Retinal pigment epithelial cell (primary cell): ENCODE results near the gene RAP1GAP.

Experiments
- DNase-seq: peaks from one replicate; pipeline ENCODE4 v3.0.0-alpha.2; 2010; ENCODE audit warnings: low read depth
- H3K4me3 ChIP-seq: 2 replicates; pipeline ENCODE4 v1.5.1; 2011; ENCODE audit warnings: mild to moderate bottlenecking, low read length, control low read depth, moderate library complexity
- TF ChIP-seq, protein P1 (sequence below): conservative IDR thresholded peaks from 2 replicates; pipeline ENCODE4 v1.5.1; 2011; ENCODE audit warnings: low read depth, low read length, control low read depth, inconsistent platforms

The RAP1GAP gene

GRCh38 chr1:21586846-21587601 is 82.1 kb downstream of the RAP1GAP start:
- DNase-seq: peak; percentile 43

DNA sequence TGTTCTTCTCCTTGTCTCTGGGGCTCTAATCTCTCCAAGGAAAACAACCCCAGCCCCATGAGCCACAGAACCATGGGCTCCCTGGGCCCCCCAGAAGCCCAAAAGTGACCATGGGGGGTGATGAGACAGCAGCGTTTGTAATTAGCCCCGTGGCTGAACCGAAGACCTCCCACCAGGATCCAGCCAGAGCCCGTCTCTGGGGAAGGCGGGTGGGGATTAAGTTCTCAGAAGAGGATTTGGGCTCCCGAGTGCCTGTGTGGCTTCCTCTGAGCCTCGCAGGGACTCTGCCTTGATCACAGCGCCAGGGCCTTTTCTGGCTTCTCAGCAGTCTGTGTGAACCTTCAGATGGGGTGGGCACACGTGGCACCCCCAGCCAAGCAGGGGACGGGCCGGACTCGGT is 82.9 kb downstream of the RAP1GAP start:
- DNase-seq: no peak
- H3K4me3 ChIP-seq: no peak overlapping the region
- TF ChIP-seq, protein P1, sequence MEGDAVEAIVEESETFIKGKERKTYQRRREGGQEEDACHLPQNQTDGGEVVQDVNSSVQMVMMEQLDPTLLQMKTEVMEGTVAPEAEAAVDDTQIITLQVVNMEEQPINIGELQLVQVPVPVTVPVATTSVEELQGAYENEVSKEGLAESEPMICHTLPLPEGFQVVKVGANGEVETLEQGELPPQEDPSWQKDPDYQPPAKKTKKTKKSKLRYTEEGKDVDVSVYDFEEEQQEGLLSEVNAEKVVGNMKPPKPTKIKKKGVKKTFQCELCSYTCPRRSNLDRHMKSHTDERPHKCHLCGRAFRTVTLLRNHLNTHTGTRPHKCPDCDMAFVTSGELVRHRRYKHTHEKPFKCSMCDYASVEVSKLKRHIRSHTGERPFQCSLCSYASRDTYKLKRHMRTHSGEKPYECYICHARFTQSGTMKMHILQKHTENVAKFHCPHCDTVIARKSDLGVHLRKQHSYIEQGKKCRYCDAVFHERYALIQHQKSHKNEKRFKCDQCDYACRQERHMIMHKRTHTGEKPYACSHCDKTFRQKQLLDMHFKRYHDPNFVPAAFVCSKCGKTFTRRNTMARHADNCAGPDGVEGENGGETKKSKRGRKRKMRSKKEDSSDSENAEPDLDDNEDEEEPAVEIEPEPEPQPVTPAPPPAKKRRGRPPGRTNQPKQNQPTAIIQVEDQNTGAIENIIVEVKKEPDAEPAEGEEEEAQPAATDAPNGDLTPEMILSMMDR: no peak

More at GRCh38 chr1:21586846-21587601, 82.1 kb downstream of the RAP1GAP start:
- TF ChIP-seq, protein P1: no peak
- no peak overlapping the region for H3K4me3 ChIP-seq

- no peak for DNase-seq
- TF ChIP-seq, protein P1: no peak
- no peak overlapping the region for H3K4me3 ChIP-seq
Observed at GRCh38 chr1:21585037-21585436, 84.1 kb downstream of the RAP1GAP start.

GRCh38 chr1:21584096-21584495 is 85.1 kb downstream of the RAP1GAP start:
- no peak overlapping the region for H3K4me3 ChIP-seq
- TF ChIP-seq, protein P1: no peak
- no peak for DNase-seq

DNA sequence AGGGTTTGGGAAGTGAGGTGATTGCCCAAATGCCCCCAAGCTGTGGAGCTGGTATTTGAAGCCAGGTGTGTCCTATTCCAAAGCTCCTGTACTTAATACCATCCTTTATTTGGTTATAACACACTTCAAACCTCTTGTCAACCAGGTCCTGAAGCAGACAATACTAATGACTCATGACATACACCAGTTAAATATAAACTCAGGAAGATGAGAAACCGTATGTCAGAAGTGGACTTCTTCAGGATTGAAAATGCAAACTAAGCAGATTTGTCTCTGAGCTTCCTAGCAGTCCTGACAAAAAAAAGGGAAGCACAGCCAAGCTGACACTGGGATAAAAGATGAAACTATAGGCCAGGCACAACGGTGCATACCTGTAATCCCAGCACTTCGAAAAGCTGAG is 89.4 kb downstream of the RAP1GAP start:
- no peak overlapping the region for H3K4me3 ChIP-seq
- TF ChIP-seq, protein P1: no peak
- DNase-seq: no peak

GRCh38 chr1:21577933-21578332 is 91.2 kb downstream of the RAP1GAP start:
- no peak for DNase-seq

More at GRCh38 chr1:21577933-21578332, 91.2 kb downstream of the RAP1GAP start:
- H3K4me3 ChIP-seq: no peak overlapping the region
- TF ChIP-seq, protein P1: no peak
